Measurements from ENCODE around the gene NUPR1. TPM values are rescaled to one million over a fixed set of nuclear protein-coding genes. Genes with fewer than 3 reads are reported as not detected.

Gene NUPR1
- total RNA-seq, 4 donors from 2014 or later, result 32.8 to 52.8 (median 41.1) TPM

GRCh38 chr16:28514246-28514645 lies 24.5 kb downstream of the NUPR1 start:
- no peaks in the 10 kb centered on the region for H3K36me3 ChIP-seq
- no peaks in the 10 kb centered on the region for H3K9me3 ChIP-seq
- H3K27me3 ChIP-seq, result no peaks in the 10 kb centered on the region
- no peak for ATAC-seq
- H3K27ac ChIP-seq, result no peak overlapping the region
- TF ChIP-seq POLR2AphosphoS5 (IDR thresholded peaks at IDR 0.05) (no peak), EP300 (IDR thresholded peaks at IDR 0.05) (no peak), POLR2A (IDR thresholded peaks at IDR 0.05) (no peak), CTCF (IDR thresholded peaks at IDR 0.05) (no peak)
- no peak overlapping the region for H3K4me3 ChIP-seq
- no peaks in the 10 kb centered on the region for H3K4me1 ChIP-seq
- no CpG with 5 or more reads among the region's 7 CpGs for WGBS, 2 donors (ENCODE audit: low coverage in 1 of 2)

GRCh38 chr16:28513484-28514181 lies 25.1 kb downstream of the NUPR1 start:
- ATAC-seq, result no peak
- TF ChIP-seq CTCF (IDR thresholded peaks at IDR 0.05) (no peak), POLR2AphosphoS5 (IDR thresholded peaks at IDR 0.05) (no peak), POLR2A (IDR thresholded peaks at IDR 0.05) (no peak), EP300 (IDR thresholded peaks at IDR 0.05) (no peak)
- Histone ChIP-seq H3K27me3 (no peaks in the 10 kb centered on the region), H3K4me1 (no peaks in the 10 kb centered on the region), H3K9me3 (no peaks in the 10 kb centered on the region), H3K4me3 (no peak overlapping the region), H3K36me3 (no peaks in the 10 kb centered on the region), H3K27ac (no peak overlapping the region)
- 60 to 90% methylated on average over 2 to 5 of the region's 12 CpGs for WGBS, 2 donors (ENCODE audit: low coverage in 1 of 2)

DNA sequence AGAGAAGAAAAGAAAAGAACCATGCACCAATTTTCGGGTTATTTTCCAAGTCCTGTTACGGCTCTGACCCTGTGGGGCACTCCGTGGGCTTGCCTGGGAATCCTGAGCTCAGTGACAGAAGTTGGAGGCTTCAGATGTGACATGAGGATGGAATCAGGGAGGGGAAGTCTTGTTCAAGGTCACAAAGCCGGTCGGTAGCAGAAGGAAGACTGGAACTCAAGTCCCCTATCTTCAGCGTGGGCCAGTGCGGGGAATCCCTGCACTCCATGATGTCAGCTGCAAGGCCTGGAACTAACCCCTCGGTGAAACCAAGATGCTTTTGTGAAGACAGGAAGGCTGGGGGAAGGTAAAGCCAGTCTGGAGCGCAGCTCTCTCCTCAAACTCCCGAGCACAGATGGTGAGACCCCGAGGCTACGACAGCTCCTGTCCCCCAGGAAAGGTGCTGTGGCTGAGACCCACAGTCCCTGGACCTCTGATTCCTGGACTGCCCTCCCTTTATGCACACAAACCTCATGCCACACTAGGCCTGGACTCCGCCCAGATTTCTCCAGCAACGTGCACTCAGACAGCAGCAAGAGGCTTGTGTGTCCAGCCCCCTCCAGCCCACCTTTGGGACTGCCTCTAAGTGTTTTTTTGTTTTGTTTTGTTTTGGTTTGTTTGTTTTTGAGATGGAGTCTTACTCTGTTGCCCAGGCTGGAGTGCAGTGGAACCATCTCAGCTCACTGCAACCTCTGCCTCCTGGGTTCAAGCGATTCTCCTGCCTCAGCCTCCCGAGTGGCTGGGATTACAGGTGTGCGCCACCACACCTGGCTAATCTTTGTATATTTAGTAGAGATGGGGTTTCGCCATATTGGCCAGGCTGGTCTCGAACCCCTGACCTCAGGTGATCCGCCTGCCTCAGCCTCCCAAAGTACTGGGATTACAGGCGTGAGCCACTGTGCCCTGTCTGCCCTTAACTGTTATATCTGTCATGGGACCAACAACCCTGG lies 26.7 kb downstream of the NUPR1 start:
- Histone ChIP-seq H3K27me3 (peaks cover 13% of the 10 kb centered on the region), H3K27ac (no peak overlapping the region), H3K9me3 (no peaks in the 10 kb centered on the region), H3K4me3 (no peak overlapping the region), H3K36me3 (no peaks in the 10 kb centered on the region), H3K4me1 (no peaks in the 10 kb centered on the region)
- ATAC-seq, result no peak
- WGBS, 2 donors (ENCODE audit: low coverage in 1 of 2), result 79 to 83% methylated on average over 13 to 14 of the region's 21 CpGs
- TF ChIP-seq EP300 (IDR thresholded peaks at IDR 0.05) (no peak), POLR2A (IDR thresholded peaks at IDR 0.05) (no peak), CTCF (IDR thresholded peaks at IDR 0.05) (no peak), POLR2AphosphoS5 (IDR thresholded peaks at IDR 0.05) (no peak)

DNA sequence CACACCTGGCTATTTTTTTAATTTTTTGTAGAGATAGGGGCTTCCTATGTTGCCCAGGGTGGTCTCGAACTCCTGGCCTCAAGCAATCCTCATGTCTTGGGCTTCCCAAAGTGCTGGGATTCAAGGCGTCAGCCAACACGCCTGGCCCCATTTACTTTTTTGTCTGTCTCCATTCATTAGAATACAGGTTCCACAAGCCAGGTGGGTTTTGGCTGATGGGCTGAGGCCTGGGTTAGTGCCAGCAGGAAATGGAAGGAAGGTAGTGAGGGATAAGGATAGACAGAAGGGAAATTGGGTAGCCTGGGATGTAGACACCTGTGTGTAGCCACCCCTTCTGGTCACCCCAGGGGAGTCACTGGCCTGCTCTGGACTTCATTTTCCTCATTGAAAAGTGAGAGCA lies 27.7 kb downstream of the NUPR1 start:
- H3K4me1 ChIP-seq, result no peaks in the 10 kb centered on the region
- no peak for ATAC-seq
- no peak overlapping the region for H3K4me3 ChIP-seq
- 77 to 93% methylated on average over 3 of the region's 3 CpGs for whole genome bisulfite sequencing, 2 donors (ENCODE audit: low coverage in 1 of 2)
- peaks cover 22% of the 10 kb centered on the region for H3K27me3 ChIP-seq
- no peak overlapping the region for H3K27ac ChIP-seq
- no peak for TF ChIP-seq POLR2AphosphoS5 (IDR thresholded peaks at IDR 0.05)
- no peak for TF ChIP-seq POLR2A (IDR thresholded peaks at IDR 0.05)
- TF ChIP-seq EP300 (IDR thresholded peaks at IDR 0.05), result no peak
- TF ChIP-seq CTCF (IDR thresholded peaks at IDR 0.05), result no peak
- no peaks in the 10 kb centered on the region for H3K36me3 ChIP-seq
- H3K9me3 ChIP-seq, result no peaks in the 10 kb centered on the region

All from gastroesophageal sphincter (tissue), 4 donors.